ENCODE measurements around the gene MNAT1. TPM values are rescaled to one million over a fixed set of nuclear protein-coding genes. Genes with fewer than 3 reads are reported as not detected.

MNAT1 gene
- total RNA-seq, 1 donor from 2014 or later: 55.1 TPM

DNA sequence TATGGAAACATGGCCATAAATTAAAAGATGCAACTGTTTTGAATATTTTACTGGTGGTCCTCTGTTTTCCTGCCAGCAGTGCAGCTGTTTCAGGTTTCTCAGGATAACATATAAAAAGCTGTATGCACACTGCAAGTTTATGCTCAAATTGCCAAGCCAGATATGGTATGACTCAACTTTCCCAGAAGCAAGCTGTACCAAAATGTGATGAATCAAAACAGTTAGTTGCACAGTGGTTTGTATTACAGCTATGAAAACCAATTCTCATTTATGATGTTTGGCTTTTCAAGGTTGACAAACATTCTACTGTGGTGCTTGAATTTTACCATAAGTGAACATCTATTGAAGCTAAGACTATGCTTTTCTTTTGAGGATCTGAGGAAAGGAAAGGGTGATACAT is 230.8 kb downstream of the MNAT1 start:
- no peak for DNase-seq (ENCODE audit: low spot score)

DNA sequence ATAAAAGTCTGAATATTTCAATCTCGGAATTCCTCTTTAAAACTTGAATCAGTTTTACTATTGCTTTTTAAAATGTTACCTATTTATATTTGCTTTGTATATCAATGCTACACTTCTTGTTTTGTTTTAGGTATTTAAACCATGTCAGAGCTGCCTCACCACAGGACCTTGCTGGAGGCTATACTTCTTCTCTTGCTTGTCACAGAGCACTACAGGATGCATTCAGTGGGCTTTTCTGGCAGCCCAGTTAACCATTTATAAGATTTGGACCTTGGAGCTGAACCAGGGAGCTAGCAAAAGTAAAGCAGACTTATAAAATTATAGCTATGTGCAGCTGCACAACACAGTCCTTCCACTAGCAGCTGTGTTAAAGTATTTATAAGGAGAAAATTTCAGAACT is 233.5 kb downstream of the MNAT1 start:
- no peak for DNase-seq (ENCODE audit: low spot score)

DNA sequence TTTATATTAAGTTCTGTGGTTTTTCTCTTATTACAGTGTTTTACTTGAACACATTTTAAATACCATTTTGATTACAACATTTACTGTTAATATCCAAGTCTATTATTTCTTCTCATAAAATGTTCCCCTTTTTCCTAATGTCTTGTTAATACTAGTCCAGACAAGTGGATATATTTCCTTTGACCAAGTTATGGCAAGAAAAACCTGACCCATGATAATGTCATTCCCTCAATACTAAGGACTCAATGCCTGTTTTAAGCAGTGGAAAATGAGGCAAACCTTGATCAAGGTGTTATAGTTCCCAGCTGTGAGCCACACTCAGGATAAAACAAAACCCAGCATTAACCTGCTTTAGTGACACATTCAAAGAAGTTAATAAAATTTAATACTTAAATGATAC is 234.1 kb downstream of the MNAT1 start:
- DNase-seq (ENCODE audit: low spot score): no peak

DNA sequence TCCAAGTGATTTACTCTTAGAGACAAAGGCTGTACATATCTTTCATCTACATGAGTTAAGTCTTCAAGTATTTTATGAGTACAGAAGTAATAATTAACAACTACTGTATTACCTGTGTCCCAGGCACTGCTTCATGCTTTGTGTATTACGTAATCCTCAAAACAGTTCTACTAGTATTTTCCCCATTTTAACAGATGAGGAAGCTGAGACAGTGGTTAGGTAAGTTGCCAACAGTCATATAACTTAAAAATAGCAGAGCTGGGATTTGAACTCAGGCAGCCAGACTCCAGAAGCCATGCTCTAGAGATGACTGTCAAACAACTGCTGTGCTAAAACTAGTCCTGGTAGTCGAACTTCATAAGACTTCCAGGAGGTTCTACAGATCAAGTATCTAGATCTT is 235.6 kb downstream of the MNAT1 start:
- DNase-seq (ENCODE audit: low spot score): no peak

DNA sequence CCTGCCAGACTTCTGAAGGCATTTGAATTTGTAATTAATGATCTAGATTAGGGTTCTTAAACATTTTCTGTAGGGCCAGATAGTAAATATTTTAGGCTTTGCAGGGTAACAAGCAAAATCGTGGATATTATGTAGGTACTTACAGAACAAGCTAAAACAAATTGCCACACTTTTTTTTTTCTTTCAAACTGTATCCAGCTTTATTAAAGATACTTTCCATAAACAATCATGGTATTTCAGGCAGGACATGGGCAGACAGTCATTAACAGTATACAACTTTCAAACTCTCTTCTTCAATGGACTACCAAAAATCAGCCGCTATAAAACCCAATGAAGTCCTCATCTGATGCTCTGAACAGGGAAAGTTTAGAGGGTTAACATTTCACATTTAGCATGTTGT is 236.7 kb downstream of the MNAT1 start:
- DNase-seq (ENCODE audit: low spot score): no peak

DNA sequence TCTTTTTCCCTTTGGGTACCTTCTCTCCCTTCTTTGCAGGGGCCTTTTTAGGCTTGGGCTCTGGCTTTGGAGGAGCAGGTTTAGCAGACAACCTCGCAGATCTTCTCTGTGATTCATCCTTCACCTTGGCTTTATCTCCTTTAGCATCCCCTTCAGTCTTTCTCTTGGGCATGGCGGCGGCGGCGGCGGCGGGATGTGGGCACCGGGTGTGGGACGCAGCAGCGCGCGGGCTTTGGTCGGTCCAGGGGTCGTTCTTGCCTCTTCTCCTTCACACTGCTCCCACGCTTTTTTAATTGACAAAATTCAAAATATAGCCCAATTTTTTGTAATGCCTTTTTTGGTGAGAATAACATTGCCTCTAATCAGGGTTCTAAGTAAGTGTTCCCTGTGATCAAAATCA is 237.7 kb downstream of the MNAT1 start:
- no peak for DNase-seq (ENCODE audit: low spot score)

DNA sequence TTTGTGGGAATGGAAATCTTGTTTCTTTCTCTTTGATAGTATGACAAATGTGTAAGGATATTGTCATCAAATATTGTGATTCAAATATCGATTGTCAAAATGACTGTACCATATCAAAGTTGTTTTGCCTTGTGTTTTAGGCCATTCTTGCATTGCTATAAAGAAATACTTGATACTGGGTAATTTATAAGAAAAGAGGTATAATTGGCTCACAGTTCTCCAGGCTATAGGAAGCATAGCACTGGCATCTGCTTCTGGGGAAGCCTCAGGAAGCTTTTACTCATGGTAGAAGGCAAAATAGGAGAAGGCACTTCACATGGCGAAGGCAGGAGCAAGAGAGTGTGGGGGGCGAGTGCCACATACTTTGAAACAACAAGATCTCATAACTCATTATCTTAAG is 238.5 kb downstream of the MNAT1 start:
- no peak for DNase-seq (ENCODE audit: low spot score)

DNA sequence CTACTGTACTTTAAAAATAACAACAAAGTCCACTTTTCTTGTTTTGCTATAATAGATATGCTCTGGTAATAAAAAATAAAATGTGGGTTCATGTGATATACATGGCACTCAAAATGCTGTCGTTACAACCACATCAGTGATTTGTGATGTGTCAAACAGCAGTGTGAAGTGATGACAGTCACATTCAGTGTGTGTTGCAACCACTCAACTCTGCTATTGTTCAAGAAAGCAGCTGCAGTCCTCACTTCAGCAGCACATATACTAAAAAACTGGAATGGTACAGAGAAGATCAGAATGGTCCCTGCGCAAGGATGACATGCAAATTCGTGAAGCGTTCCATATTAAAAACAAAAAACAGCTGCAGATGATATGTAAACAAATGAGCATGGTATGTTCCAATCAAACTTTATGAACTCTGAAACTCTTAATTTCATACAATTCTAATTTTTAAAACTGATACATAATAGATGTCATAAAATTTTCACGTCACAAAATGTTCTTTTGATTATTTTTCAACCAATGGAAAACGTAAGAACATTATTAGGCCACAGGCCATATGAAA is 239.6 kb downstream of the MNAT1 start:
- no peak for DNase-seq (ENCODE audit: low spot score)

DNA sequence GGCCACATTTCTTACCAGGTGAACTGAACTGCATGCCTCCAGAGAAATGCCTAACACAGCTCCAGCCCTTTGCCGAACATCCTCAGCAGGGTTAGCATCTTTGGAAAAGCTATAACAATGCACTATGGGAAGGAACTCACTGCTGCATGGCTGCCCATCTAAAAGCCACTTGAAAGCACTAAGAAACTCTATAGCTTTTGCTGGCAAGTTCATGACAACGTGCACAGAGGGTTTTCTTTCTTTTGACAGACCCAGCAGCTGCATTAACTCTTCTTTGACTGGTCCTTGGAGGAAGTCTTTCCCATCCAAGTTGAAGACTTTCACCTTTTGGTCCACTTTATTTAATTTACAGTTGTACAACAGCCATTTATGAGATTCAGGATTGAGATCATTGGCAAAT is 241.0 kb downstream of the MNAT1 start:
- DNase-seq (ENCODE audit: low spot score): no peak

DNA sequence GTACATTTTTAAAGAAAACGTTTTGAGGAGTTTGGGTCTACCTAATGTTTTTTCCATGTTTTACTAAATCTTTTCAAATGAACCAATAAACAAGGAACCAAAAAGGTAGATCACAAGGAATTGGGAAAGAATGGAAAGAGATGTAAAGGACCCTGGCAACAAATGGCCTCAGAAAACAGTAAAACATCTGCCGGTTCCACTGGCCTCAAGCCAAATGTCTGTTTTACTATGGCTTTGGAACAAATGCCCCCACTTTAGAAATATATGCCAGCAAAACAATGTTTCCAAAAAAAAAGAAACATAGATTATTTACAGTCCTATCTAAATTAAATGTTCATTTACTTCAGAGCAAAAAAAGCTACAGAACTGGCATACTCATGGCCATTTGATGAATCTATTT is 243.3 kb downstream of the MNAT1 start:
- DNase-seq (ENCODE audit: low spot score): no peak

DNA sequence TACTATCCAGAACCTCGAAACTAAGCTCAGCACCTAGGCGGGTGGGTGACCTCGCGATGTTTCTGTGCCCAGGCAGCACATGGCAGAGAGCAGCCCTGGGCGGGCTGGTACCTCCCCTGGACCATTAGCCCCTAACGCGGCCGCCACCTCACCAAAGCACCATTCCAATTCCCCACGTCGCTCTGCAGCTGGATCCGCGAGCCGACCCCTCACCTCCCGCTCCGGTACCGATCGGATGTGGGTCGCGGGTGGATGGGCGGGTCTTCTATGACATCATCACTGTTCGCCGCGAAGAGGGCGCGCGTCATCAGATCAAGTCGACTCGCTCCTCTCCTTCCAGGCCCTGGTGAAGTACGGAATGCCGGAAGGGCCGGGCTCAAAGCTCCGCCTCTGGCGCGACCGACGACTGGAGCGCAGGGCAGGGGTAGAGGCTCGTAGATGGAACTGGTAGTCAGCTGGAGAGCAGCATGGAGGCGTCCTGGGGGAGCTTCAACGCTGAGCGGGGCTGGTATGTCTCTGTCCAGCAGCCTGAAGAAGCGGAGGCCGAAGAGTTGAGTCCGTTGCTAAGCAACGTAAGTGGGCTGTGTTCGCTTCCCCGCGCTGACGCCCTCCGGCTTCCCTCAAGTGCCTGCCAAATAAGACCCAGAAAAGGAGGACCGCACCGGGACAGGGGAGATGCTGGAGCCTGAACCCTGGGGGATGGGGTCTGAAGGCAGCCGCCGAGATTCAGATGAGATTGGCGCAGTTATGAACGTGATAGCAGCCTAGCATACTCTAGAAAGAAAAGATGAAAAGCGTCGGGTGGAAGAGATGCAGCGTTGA is 246.5 kb downstream of the MNAT1 start, which contains the start of the genes SLC38A6 and TRMT5:
Gene SLC38A6 (plus strand): TSS at position 435 of the 822 bp plus-strand sequence. CDS start 33 bp downstream, at position 468.
Gene TRMT5 (minus strand): TSS at position 269 of the 822 bp plus-strand sequence. CDS start 106 bp downstream, at position 163.
- peak; percentile 95 for DNase-seq (ENCODE audit: low spot score)

DNA sequence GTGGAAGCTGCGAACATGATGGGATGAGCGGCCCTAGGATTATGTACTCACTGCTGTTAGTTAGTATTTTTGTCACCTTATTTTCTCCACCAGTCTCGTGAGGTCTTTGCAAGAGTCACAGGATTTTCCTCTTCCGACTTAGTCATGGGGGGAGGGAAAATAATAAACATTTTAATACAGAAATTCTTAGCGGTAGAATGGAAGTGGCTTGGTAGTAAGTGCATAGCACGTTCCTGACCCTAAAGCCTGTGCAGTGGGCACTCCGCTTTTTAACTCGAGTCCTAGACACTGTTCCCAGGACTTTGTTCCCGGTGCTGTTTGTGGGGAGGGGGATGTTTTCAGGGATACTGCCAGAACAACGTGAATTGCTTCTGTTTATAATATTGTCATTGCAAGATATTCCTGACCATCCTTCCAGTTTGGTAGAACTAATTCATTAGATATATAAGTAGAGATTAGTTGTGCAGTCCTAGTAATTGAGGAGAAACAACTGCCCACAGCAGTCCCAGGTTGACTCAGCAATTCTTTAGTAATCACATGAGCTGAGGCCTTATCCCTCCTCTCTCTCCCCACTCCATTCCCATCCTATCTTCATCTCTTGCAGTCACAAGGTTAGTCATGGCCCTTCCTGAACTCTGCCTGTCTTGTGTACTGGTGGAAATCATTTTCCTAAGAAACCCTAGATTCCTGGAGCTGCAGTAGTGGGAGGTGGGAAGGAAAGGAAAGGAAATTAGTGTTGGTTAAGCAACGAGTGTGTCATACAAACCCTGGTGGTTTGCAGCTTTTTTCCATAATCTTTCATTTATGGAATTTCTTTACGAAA is 247.3 kb downstream of the MNAT1 start:
- DNase-seq (ENCODE audit: low spot score): no peak

DNA sequence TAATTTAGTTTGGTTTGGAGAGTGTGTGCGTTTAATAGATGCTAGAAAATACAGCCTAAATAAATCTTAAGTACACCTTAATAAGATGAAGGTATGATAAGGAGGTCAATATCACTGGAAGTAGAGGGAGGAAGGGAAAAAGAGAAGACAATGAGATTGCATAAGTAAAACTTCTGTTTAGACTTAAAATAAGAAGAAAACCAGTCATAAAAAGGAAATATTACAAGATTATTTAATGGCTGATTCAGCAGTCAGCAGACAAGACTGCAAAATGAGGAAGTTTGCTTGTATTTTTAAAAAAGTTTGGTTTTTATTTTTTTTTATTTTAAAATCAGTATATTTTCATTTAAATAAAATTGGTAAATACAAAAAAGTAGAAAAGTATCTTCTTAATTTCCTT is 249.6 kb downstream of the MNAT1 start:
- no peak for DNase-seq (ENCODE audit: low spot score)

DNA sequence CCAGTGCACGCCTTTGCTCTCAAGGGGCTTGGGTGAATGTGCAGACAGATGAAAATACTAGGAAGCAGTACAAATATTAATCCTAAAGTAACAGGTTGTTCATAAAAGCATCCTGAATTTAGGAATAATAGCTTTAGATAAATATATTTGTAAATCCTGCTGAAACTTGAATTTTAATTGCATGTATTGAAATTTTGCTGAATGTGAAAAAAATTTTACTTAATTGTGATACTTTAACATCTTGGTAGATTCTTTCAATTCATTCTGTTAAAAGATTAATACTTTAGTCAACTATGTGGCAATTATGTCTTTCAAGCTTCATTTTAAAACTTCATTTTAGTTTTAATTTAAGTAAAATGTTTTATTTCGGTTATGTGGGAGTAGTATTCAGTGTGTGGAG is 251.9 kb downstream of the MNAT1 start:
- no peak for DNase-seq (ENCODE audit: low spot score)

DNA sequence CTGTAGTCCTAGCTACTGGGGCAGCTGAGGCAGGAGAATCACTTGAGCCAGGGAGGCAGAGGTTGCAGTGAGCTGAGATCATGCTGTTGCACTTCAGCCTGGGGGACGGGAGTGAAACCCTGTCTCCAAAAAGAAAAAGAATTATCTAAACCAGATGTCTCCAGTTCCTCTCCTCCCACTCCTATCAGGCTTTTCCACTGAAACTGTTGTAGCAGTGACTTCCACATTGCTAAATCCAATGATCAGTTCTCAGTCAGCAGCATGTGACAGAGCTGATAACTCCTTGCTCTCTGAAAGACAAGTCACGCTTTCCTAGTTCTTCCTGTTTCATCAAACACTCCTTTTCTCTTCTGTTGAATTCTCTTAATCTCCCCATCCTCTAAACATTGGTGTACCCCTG is 255.0 kb downstream of the MNAT1 start:
- no peak for DNase-seq (ENCODE audit: low spot score)

DNA sequence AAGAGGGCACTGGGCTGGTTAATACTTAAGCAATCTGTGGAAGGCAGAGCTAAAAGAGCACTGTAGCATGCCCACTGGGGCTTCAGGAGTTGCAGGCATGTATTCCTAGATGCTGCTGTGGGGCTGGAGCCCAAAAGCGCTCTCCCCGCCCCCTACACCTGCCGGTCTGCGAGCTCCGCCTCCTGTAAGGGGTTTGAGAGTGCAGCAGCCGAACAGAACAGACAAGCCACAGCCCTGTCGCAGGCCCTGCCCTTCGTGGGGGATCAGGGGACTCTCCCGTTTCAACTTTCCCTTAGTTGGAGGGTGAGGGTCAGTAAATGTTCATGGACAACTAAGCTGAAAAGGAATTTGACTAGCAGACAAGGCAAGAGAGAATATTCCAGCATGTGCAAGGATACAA is 264.1 kb downstream of the MNAT1 start:
- no peak for DNase-seq (ENCODE audit: low spot score)

DNA sequence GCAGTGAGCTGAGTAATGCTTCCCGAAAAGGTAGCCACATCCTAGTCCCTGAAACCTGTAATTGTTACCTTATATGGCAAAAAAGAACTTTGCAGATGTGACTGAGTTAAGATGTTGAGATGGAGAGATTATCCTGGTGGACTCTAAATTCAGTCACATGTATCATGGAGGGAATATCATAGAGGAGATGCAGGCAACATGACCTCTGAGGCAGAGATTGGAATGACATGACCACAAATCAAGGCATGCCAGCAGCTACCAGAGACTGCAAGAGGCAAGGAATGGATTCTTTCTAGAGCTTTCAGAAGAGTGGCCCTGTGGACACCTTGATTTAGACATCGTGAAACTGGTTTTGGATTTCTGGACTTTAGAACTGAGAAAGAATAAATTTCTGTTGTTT is 265.0 kb downstream of the MNAT1 start:
- no peak for DNase-seq (ENCODE audit: low spot score)

DNA sequence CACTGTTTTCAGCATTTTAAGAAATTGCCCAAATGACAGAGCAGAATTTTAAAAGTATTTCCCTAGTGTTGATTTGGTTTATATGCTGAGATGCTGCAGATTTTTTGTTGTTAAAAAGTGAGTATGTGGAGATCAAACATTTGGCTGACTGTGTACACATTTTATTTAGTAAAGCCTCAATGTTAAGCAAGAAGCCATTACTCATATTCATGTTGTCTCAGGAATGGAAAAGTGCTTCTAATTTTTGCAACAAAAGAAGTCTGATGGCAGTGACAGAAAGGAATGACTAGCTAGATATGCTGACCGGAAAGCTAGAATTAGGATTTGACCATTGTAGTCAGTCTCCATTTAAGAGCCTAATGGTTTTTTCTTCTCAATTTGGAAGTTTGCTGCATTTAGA is 269.0 kb downstream of the MNAT1 start:
- DNase-seq (ENCODE audit: low spot score): no peak

DNA sequence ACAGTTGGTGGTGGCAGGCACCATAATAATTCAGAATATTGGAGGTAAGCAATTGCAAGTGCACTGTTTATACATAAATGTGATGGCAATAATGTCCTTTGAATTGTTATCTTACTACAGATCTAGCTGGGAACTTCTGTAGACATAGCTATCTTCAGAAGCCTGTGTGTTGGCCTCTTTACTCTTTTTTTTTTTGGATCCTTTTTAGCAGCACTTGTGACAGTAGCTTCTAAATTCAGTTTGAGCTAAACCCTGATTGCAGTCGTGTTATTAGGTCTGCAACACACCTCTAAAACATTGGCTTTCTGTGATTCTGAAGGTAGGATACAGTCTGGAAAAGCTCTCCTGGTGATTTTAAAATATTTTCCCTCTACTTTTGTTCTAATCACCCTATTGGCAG is 285.0 kb downstream of the MNAT1 start:
- no peak for DNase-seq (ENCODE audit: low spot score)
